NCI-H2107 treated with DMSO at 0.1 percent for 48 hours (cell line): Measurements from ENCODE around the gene RNF166.
A peak's percentile ranks its signal among the peaks of the same experiment; 100 is the strongest.

Experiments used
- DNase-seq: peaks from one replicate; lab custom pipeline; 2025; ENCODE audit not compliant: unreplicated experiment; lab: John Stamatoyannopoulos, UW

RNF166 gene

GRCh38 chr16:88706229-88706964 lies at the start of gene RNF166, which contains the start of gene CTU2:
RNF166 (minus strand) TSS chr16:88706408; CDS start chr16:88706325, 83 bp downstream.
CTU2 (plus strand) TSS chr16:88706503; CDS start chr16:88706531, 28 bp downstream.
- DNase-seq: peak; percentile 19

GRCh38 chr16:88754912-88755744 lies 48.9 kb upstream of the RNF166 start:
- DNase-seq: no peak

GRCh38 chr16:88754109-88754911 lies 48.1 kb upstream of the RNF166 start:
- DNase-seq: no peak

GRCh38 chr16:88753602-88754001 lies 47.4 kb upstream of the RNF166 start:
- no peak for DNase-seq

GRCh38 chr16:88753191-88753590 lies 47.0 kb upstream of the RNF166 start:
- DNase-seq: no peak

GRCh38 chr16:88752386-88753002 lies 46.3 kb upstream of the RNF166 start:
- DNase-seq: no peak

- DNase-seq: no peak
These were observed 44.6 kb upstream of the RNF166 start for GRCh38 chr16:88750854-88751253.

- DNase-seq: no peak
These were observed 43.1 kb upstream of the RNF166 start for GRCh38 chr16:88749358-88749757.

- no peak for DNase-seq
These were observed 42.2 kb upstream of the RNF166 start for GRCh38 chr16:88748364-88748763.

- peak; percentile 54 for DNase-seq
These were observed 41.5 kb upstream of the RNF166 start for GRCh38 chr16:88747588-88748301.

GRCh38 chr16:88746506-88746905 lies 40.3 kb upstream of the RNF166 start:
- no peak for DNase-seq

- DNase-seq: no peak
These were observed 38.6 kb upstream of the RNF166 start for GRCh38 chr16:88744577-88745521.

GRCh38 chr16:88743693-88744576 lies 37.7 kb upstream of the RNF166 start:
- peak; percentile 29 for DNase-seq

- no peak for DNase-seq
These were observed 36.8 kb upstream of the RNF166 start for GRCh38 chr16:88742896-88743605.

GRCh38 chr16:88741368-88741767 lies 35.2 kb upstream of the RNF166 start:
- no peak for DNase-seq

- no peak for DNase-seq
These were observed 34.5 kb upstream of the RNF166 start for GRCh38 chr16:88740727-88741055.

GRCh38 chr16:88739977-88740726 lies 33.9 kb upstream of the RNF166 start:
- DNase-seq: no peak
